ENCODE data around the gene PPP1R7. TPM values are rescaled to one million over a fixed set of nuclear protein-coding genes. Genes with fewer than 3 reads are reported as not detected.

PPP1R7 gene
- total RNA-seq, 1 donor from 2014 or later: 52.9 TPM

- H3F3A ChIP-seq (ENCODE audit: low read depth): peaks cover 5% of the 10 kb centered on the region
- no peak within 1 kb of the TSS for H3K27ac ChIP-seq
- H3K36me3 ChIP-seq: no peaks in the 10 kb centered on the region
- peaks cover 10% of the 10 kb centered on the region for H3K27me3 ChIP-seq
- peak within 1 kb of the TSS; percentile 87 for H3K4me3 ChIP-seq
- peak within 1 kb of the TSS; percentile 88 for H3K4me2 ChIP-seq
- peak within 1 kb of the TSS; percentile 14 for H3K9ac ChIP-seq
- H3K27ac Mint-ChIP-seq: no peak within 1 kb of the TSS
- peaks cover 10% of the 10 kb centered on the region for H3K4me1 ChIP-seq
- H4K20me1 ChIP-seq (ENCODE audit: low read depth): peaks cover 9% of the 10 kb centered on the region
- TF ChIP-seq EZH2 (IDR thresholded peaks at IDR 0.05) (peak; percentile 48), CTCF (IDR thresholded peaks at IDR 0.05) (no peak), EZH2phosphoT487 (IDR thresholded peaks at IDR 0.05) (no peak)
- no peaks in the 10 kb centered on the region for H3K9me3 Mint-ChIP-seq
- DNase-seq (ENCODE audit: low spot score): peak; percentile 98
- no peaks in the 10 kb centered on the region for H3K36me3 Mint-ChIP-seq
- peaks cover 3% of the 10 kb centered on the region for H3K27me3 Mint-ChIP-seq (ENCODE audit: insufficient read depth, low read depth)
- H3K4me3 Mint-ChIP-seq: peak within 1 kb of the TSS; percentile 98
- H3K9me3 ChIP-seq (ENCODE audit: low read depth): no peaks in the 10 kb centered on the region
- H2AFZ ChIP-seq (replicated peaks): peak within 1 kb of the TSS; percentile 75
- peaks cover 25% of the 10 kb centered on the region for H3K4me1 Mint-ChIP-seq
- H3K79me2 ChIP-seq (ENCODE audit: low read depth): peaks cover 43% of the 10 kb centered on the region
Measured at GRCh38 chr2:241148891-241149674, 1.2 kb upstream of the PPP1R7 start, which contains the start of gene PASK. Gene PASK (minus strand): TSS chr2:241149472. CDS start chr2:241143032, 6,440 bp downstream.

- H3K9ac ChIP-seq: no peak overlapping the region
- H3K4me1 Mint-ChIP-seq: peaks cover 25% of the 10 kb centered on the region
- H3K27ac Mint-ChIP-seq: no peak overlapping the region
- H3K4me3 ChIP-seq: peak overlapping the region; percentile 87
- no peak for TF ChIP-seq CTCF (IDR thresholded peaks at IDR 0.05)
- no peak for TF ChIP-seq EZH2phosphoT487 (IDR thresholded peaks at IDR 0.05)
- TF ChIP-seq EZH2 (IDR thresholded peaks at IDR 0.05): no peak
- peaks cover 5% of the 10 kb centered on the region for H3F3A ChIP-seq (ENCODE audit: low read depth)
- H3K36me3 ChIP-seq: no peaks in the 10 kb centered on the region
- H2AFZ ChIP-seq (replicated peaks): peak overlapping the region; percentile 75
- H3K27me3 Mint-ChIP-seq (ENCODE audit: insufficient read depth, low read depth): peaks cover 3% of the 10 kb centered on the region
- peaks cover 43% of the 10 kb centered on the region for H3K79me2 ChIP-seq (ENCODE audit: low read depth)
- H4K20me1 ChIP-seq (ENCODE audit: low read depth): peaks cover 9% of the 10 kb centered on the region
- H3K9me3 Mint-ChIP-seq: no peaks in the 10 kb centered on the region
- no peaks in the 10 kb centered on the region for H3K36me3 Mint-ChIP-seq
- H3K4me2 ChIP-seq: peak overlapping the region; percentile 88
- H3K4me1 ChIP-seq: peaks cover 10% of the 10 kb centered on the region
- H3K27me3 ChIP-seq: peaks cover 10% of the 10 kb centered on the region
- peak overlapping the region; percentile 98 for H3K4me3 Mint-ChIP-seq
- H3K9me3 ChIP-seq (ENCODE audit: low read depth): no peaks in the 10 kb centered on the region
- no peak for DNase-seq (ENCODE audit: low spot score)
- H3K27ac ChIP-seq: no peak overlapping the region
Measured at GRCh38 chr2:241149675-241149924, 667 bp upstream of the PPP1R7 start.

GRCh38 chr2:241150660-241151530 is 628 bp downstream of the PPP1R7 start:
- no peak overlapping the region for H3K27ac ChIP-seq
- H2AFZ ChIP-seq (replicated peaks): peak overlapping the region; percentile 95
- peaks cover 10% of the 10 kb centered on the region for H3K27me3 ChIP-seq
- peak overlapping the region; percentile 88 for H3K27ac Mint-ChIP-seq
- H3K4me3 Mint-ChIP-seq: peak overlapping the region; percentile 98
- peak overlapping the region; percentile 89 for H3K4me2 ChIP-seq
- TF ChIP-seq EZH2 (IDR thresholded peaks at IDR 0.05): no peak
- peak; percentile 1 for TF ChIP-seq CTCF (IDR thresholded peaks at IDR 0.05)
- no peak for TF ChIP-seq EZH2phosphoT487 (IDR thresholded peaks at IDR 0.05)
- H3K9ac ChIP-seq: peak overlapping the region; percentile 54
- peaks cover 9% of the 10 kb centered on the region for H4K20me1 ChIP-seq (ENCODE audit: low read depth)
- peak overlapping the region; percentile 87 for H3K4me3 ChIP-seq
- no peaks in the 10 kb centered on the region for H3K9me3 Mint-ChIP-seq
- H3K36me3 ChIP-seq: no peaks in the 10 kb centered on the region
- H3F3A ChIP-seq (ENCODE audit: low read depth): peaks cover 5% of the 10 kb centered on the region
- H3K4me1 Mint-ChIP-seq: peaks cover 25% of the 10 kb centered on the region
- no peaks in the 10 kb centered on the region for H3K9me3 ChIP-seq (ENCODE audit: low read depth)
- H3K27me3 Mint-ChIP-seq (ENCODE audit: insufficient read depth, low read depth): peaks cover 3% of the 10 kb centered on the region
- peaks cover 41% of the 10 kb centered on the region for H3K79me2 ChIP-seq (ENCODE audit: low read depth)
- peak; percentile 13 for DNase-seq (ENCODE audit: low spot score)
- peaks cover 2% of the 10 kb centered on the region for H3K36me3 Mint-ChIP-seq
- peaks cover 10% of the 10 kb centered on the region for H3K4me1 ChIP-seq

Data from neural progenitor cell (in vitro differentiated cells).